Measurements from ENCODE around the gene HLA-DPB1. TPM values are rescaled to one million over a fixed set of nuclear protein-coding genes. Genes with fewer than 3 reads are reported as not detected.
A peak's percentile ranks its signal among the peaks of the same experiment; 100 is the strongest.

Gene HLA-DPB1
- total and polyA plus RNA-seq, 2 experiments from 2014 or later, result 12.5 to 17.8 TPM

- Histone ChIP-seq H2AFZ (peak overlapping the region; percentile 95), H3K36me3 (ENCODE audit: low read depth) (no peaks in the 10 kb centered on the region), H3K9me2 (ENCODE audit: insufficient read depth) (no peaks in the 10 kb centered on the region), H3K79me2 (ENCODE audit: insufficient read depth) (no peaks in the 10 kb centered on the region), H3K27me3 (replicated peaks; ENCODE audit: insufficient read depth) (no peaks in the 10 kb centered on the region), H3K27ac (no peak overlapping the region), H3K9ac (peak overlapping the region; percentile 77), H4K20me1 (ENCODE audit: insufficient read depth) (no peaks in the 10 kb centered on the region), H3K4me2 (ENCODE audit: unreplicated experiment) (peak overlapping the region; percentile 67), H3K9me3 (ENCODE audit: low read depth) (no peaks in the 10 kb centered on the region), H3K4me1 (ENCODE audit: insufficient read depth) (no peaks in the 10 kb centered on the region), H3F3A (ENCODE audit: insufficient read depth) (0 out of 2 replicates have a peak, but pooled peaks cover 3% of the 10 kb centered on the region), H3K4me3 (peak overlapping the region; percentile 75)
- 50 to 57% methylated on average over 12 to 16 of the region's 16 CpGs for WGBS, 2 experiments (ENCODE audit: low coverage in 1 of 2, low lambda C conversion rate in 2 of 2, missing lambda C conversion rate in 2 of 2)
- in situ Hi-C loops (cut with MboI), result no loop called here
- DNase-seq, result peak; percentile 25
- no peak for TF ChIP-seq EZH2 (IDR thresholded peaks at IDR 0.05; ENCODE audit: insufficient read depth, poor library complexity, severe bottlenecking)
- TF ChIP-seq EZH2phosphoT487 (IDR thresholded peaks at IDR 0.05; ENCODE audit: insufficient read depth, low read depth), result no peak
These were observed 5.5 kb downstream of the HLA-DPB1 start for GRCh38 chr6:33081098-33081824.

- 23 to 30% methylated on average over 2 of the region's 2 CpGs for WGBS, 2 experiments (ENCODE audit: low coverage in 1 of 2, low lambda C conversion rate in 2 of 2, missing lambda C conversion rate in 2 of 2)
- Histone ChIP-seq H3F3A (ENCODE audit: insufficient read depth) (0 out of 2 replicates have a peak, but pooled peaks cover 3% of the 10 kb centered on the region), H3K9me2 (ENCODE audit: insufficient read depth) (no peaks in the 10 kb centered on the region), H3K79me2 (ENCODE audit: insufficient read depth) (no peaks in the 10 kb centered on the region), H3K27me3 (replicated peaks; ENCODE audit: insufficient read depth) (no peaks in the 10 kb centered on the region), H3K27ac (no peak overlapping the region), H3K36me3 (ENCODE audit: low read depth) (no peaks in the 10 kb centered on the region), H3K9ac (no peak overlapping the region), H3K4me3 (no peak overlapping the region), H2AFZ (no peak overlapping the region), H4K20me1 (ENCODE audit: insufficient read depth) (no peaks in the 10 kb centered on the region), H3K9me3 (ENCODE audit: low read depth) (no peaks in the 10 kb centered on the region), H3K4me2 (ENCODE audit: unreplicated experiment) (no peak overlapping the region), H3K4me1 (ENCODE audit: insufficient read depth) (no peaks in the 10 kb centered on the region)
- in situ Hi-C loops (cut with MboI), result no loop called here
- TF ChIP-seq EZH2phosphoT487 (IDR thresholded peaks at IDR 0.05; ENCODE audit: insufficient read depth, low read depth), result no peak
- no peak for TF ChIP-seq EZH2 (IDR thresholded peaks at IDR 0.05; ENCODE audit: insufficient read depth, poor library complexity, severe bottlenecking)
- DNase-seq, result peak; percentile 67
These were observed 6.9 kb downstream of the HLA-DPB1 start for GRCh38 chr6:33082702-33083101.

DNA sequence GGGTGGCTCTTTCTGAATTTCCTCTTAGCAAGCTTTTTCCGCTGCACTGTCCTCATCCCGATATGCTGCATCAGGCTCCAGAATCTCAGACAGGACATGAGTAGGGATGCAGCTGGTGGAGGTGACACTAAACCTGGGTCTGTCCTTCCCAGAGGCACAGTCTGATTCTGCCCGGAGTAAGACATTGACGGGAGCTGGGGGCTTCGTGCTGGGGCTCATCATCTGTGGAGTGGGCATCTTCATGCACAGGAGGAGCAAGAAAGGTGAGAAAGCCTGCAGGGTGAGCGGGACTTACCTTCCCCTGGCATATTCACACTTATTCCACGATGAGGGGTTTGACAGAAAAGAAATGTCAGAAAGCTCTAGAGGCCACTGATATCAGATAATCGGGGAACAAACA, 9.8 kb downstream of the HLA-DPB1 start:
- WGBS, 2 experiments (ENCODE audit: low coverage in 1 of 2, low lambda C conversion rate in 2 of 2, missing lambda C conversion rate in 2 of 2), result 78 to 83% methylated on average over 8 of the region's 8 CpGs
- no peak overlapping the region for H3K9ac ChIP-seq
- no peaks in the 10 kb centered on the region for H3K9me2 ChIP-seq (ENCODE audit: insufficient read depth)
- in situ Hi-C loops (cut with MboI), result no loop called here
- no peaks in the 10 kb centered on the region for H3K79me2 ChIP-seq (ENCODE audit: insufficient read depth)
- no peaks in the 10 kb centered on the region for H3K27me3 ChIP-seq (replicated peaks; ENCODE audit: insufficient read depth)
- H3K27ac ChIP-seq, result no peak overlapping the region
- 0 out of 2 replicates have a peak, but pooled peaks cover 3% of the 10 kb centered on the region for H3F3A ChIP-seq (ENCODE audit: insufficient read depth)
- no peaks in the 10 kb centered on the region for H4K20me1 ChIP-seq (ENCODE audit: insufficient read depth)
- no peak for TF ChIP-seq EZH2 (IDR thresholded peaks at IDR 0.05; ENCODE audit: insufficient read depth, poor library complexity, severe bottlenecking)
- TF ChIP-seq EZH2phosphoT487 (IDR thresholded peaks at IDR 0.05; ENCODE audit: insufficient read depth, low read depth), result no peak
- no peaks in the 10 kb centered on the region for H3K9me3 ChIP-seq (ENCODE audit: low read depth)
- DNase-seq, result no peak
- H2AFZ ChIP-seq, result no peak overlapping the region
- no peak overlapping the region for H3K4me2 ChIP-seq (ENCODE audit: unreplicated experiment)
- no peaks in the 10 kb centered on the region for H3K4me1 ChIP-seq (ENCODE audit: insufficient read depth)
- H3K36me3 ChIP-seq (ENCODE audit: low read depth), result no peaks in the 10 kb centered on the region
- H3K4me3 ChIP-seq, result no peak overlapping the region

DNA sequence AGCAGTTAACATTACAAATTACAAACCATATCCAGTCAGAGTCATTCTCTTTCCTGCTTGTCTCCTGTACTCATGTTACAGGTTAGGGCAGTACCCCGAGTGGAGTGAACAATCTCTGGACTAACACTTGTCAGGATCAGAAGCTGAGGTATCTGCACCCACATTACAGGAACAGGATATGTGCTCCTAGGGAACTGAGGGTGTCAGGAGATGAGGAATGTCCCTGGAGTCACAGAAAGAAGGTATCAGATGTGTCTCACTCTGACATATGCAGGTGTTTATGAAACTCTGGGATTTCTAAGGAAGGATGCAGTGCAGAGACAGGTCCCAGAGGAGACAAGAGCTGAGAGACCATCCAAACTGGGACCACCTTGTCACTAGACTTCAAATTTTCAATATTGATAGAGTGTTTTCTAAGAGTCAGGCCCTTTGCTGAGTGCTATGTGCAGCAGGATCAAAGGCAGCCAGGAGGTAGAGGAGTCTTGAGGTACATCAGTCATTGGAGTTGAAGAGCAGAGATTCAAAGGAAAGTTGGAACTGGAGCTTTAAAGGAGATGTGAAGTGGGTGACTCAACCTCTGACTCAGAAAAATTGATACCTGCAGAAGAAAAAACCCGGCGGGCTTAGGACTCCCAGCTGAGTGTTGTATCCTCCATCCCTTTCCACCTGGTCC, 12.6 kb downstream of the HLA-DPB1 start:
- H2AFZ ChIP-seq, result no peak overlapping the region
- no peaks in the 10 kb centered on the region for H3K9me2 ChIP-seq (ENCODE audit: insufficient read depth)
- H3K4me3 ChIP-seq, result no peak overlapping the region
- no peak overlapping the region for H3K27ac ChIP-seq
- no peak overlapping the region for H3K4me2 ChIP-seq (ENCODE audit: unreplicated experiment)
- no peaks in the 10 kb centered on the region for H3K4me1 ChIP-seq (ENCODE audit: insufficient read depth)
- in situ Hi-C loops (cut with MboI), result no loop called here
- H3K79me2 ChIP-seq (ENCODE audit: insufficient read depth), result no peaks in the 10 kb centered on the region
- WGBS, 2 experiments (ENCODE audit: low coverage in 1 of 2, low lambda C conversion rate in 2 of 2, missing lambda C conversion rate in 2 of 2), result 62 to 67% methylated on average over 3 of the region's 3 CpGs
- no peaks in the 10 kb centered on the region for H3K36me3 ChIP-seq (ENCODE audit: low read depth)
- H3K9me3 ChIP-seq (ENCODE audit: low read depth), result no peaks in the 10 kb centered on the region
- H3F3A ChIP-seq (ENCODE audit: insufficient read depth), result no peaks in the 10 kb centered on the region
- no peak for DNase-seq
- no peak for TF ChIP-seq EZH2 (IDR thresholded peaks at IDR 0.05; ENCODE audit: insufficient read depth, poor library complexity, severe bottlenecking)
- peaks cover 3% of the 10 kb centered on the region for H3K27me3 ChIP-seq (replicated peaks; ENCODE audit: insufficient read depth)
- no peaks in the 10 kb centered on the region for H4K20me1 ChIP-seq (ENCODE audit: insufficient read depth)
- H3K9ac ChIP-seq, result no peak overlapping the region

Measured in GM23248 (cell line).